PC-3 (cell line): ENCODE data around the gene TENT5C. TPM values are rescaled to one million over a fixed set of nuclear protein-coding genes. Genes with fewer than 3 reads are reported as not detected.

ENCODE experiments used
- ATAC-seq: fragments of 200-7000 bp; cut with Tn5 transposase; 2 replicates; pipeline ENCODE4 v1.9.1; 2020; ENCODE audit warnings: mild to moderate bottlenecking, moderate library complexity
- BruUV-seq: library from RNA; stranded (reverse); fragments of 400-500 nt; replicated peaks from 2 replicates; lab custom pipeline; 2021; lab: Mats Ljungman, UMichigan
- CTCF ChIA-PET: fragments of 300-600 bp; sonication (Branson Sonifier 250); formaldehyde crosslinking; loops from one replicate; lab custom pipeline; 2022; ENCODE audit warnings: antibody characterized with exemption; lab: Charles Lee
- POLR2A ChIA-PET: fragments of 300-600 bp; sonication (Branson Sonifier 250); formaldehyde crosslinking; loops from one replicate; lab custom pipeline; 2022; ENCODE audit warnings: antibody characterized with exemption; ENCODE audit not compliant: unreplicated experiment; lab: Charles Lee
- DNase-seq: peaks from one replicate; pipeline ENCODE4 v3.0.0-alpha.2; 2015
- H2AFZ ChIP-seq: fragments of 300-600 bp; sonication (generic); 2 replicates; pipeline ENCODE4 v1.6.0; 2016; ENCODE audit warnings: antibody characterized with exemption, low read length
- H3F3A ChIP-seq: fragments of 300-600 bp; sonication (generic); one replicate; pipeline ENCODE4 v1.6.0; 2017; ENCODE audit warnings: antibody characterized with exemption, low read length, control low read depth, mild to moderate bottlenecking; ENCODE audit not compliant: unreplicated experiment
- H3K27ac ChIP-seq: fragments of 300-600 bp; sonication (generic); 2 replicates; pipeline ENCODE4 v1.5.1; 2016; ENCODE audit warnings: mild to moderate bottlenecking, low read length
- H3K27me3 ChIP-seq: fragments of 300-600 bp; sonication (generic); 2 replicates; pipeline ENCODE4 v1.6.1; 2016; ENCODE audit warnings: low read length, mixed read lengths
- H3K36me3 ChIP-seq: fragments of 300-600 bp; sonication (generic); 2 replicates; pipeline ENCODE4 v1.6.1; 2016; ENCODE audit warnings: low read depth, mixed run types, low read length, mixed read lengths
- H3K4me1 ChIP-seq: fragments of 300-600 bp; sonication (generic); 2 replicates; pipeline ENCODE4 v1.5.1; 2016; ENCODE audit warnings: low read length; ENCODE audit not compliant: insufficient read depth
- H3K4me2 ChIP-seq: fragments of 300-600 bp; sonication (generic); 2 replicates; pipeline ENCODE4 v1.6.0; 2016; ENCODE audit warnings: low read length
- H3K4me3 ChIP-seq: fragments of 300-600 bp; sonication (generic); 2 replicates; pipeline ENCODE4 v1.5.1; 2016; ENCODE audit warnings: mild to moderate bottlenecking, low read length, mixed read lengths
- H3K79me2 ChIP-seq: fragments of 300-600 bp; sonication (generic); 2 replicates; pipeline ENCODE4 v1.6.1; 2017; ENCODE audit warnings: low read length, mixed read lengths
- H3K9ac ChIP-seq: fragments of 300-600 bp; sonication (generic); 2 replicates; pipeline ENCODE4 v1.6.0; 2016; ENCODE audit warnings: mild to moderate bottlenecking, low read length
- H3K9me2 ChIP-seq: fragments of 300-600 bp; sonication (generic); replicated peaks from 2 replicates; pipeline ENCODE4 v1.6.1; 2016; ENCODE audit warnings: mixed run types, low read length, mixed read lengths
- H3K9me3 ChIP-seq: fragments of 300-600 bp; sonication (generic); 2 replicates; pipeline ENCODE4 v1.6.1; 2016; ENCODE audit warnings: low read length, mixed read lengths
- H4K20me1 ChIP-seq: fragments of 300-600 bp; sonication (generic); 2 replicates; pipeline ENCODE4 v1.6.1; 2016; ENCODE audit warnings: low read length, mixed read lengths
- CTCF ChIP-seq: fragments of 300-600 bp; sonication (generic); conservative IDR thresholded peaks from 2 replicates; pipeline ENCODE4 v1.5.1; 2017; ENCODE audit warnings: antibody characterized with exemption, low read depth, mild to moderate bottlenecking, low read length
- EZH2 ChIP-seq: fragments of 300-600 bp; sonication (generic); IDR thresholded peaks from one replicate; pipeline ENCODE4 v1.6.1; 2017; ENCODE audit warnings: antibody characterized with exemption, mild to moderate bottlenecking, low read length; ENCODE audit not compliant: unreplicated experiment
- EZH2phosphoT487 ChIP-seq: fragments of 300-600 bp; sonication (generic); IDR thresholded peaks from 2 replicates; pipeline ENCODE4 v1.6.1; 2018; ENCODE audit warnings: mild to moderate bottlenecking, antibody characterized with exemption, low read length, borderline replicate concordance
- intact Hi-C: fragments of 100-400 bp; cut with micrococcal nuclease; formaldehyde crosslinking; loops from 2 replicates; pipeline ENCODE4 v1.9.0; 2023
- total RNA-seq: library from RNA; depleted of rRNA; stranded (reverse); fragments of >200 nt; gene quantifications from 2 replicates; pipeline ENCODE4 v1.2.3, GENCODE V29; 2014

TENT5C gene
- total RNA-seq, 1 experiment from 2014 or later, result 2.4 TPM

DNA sequence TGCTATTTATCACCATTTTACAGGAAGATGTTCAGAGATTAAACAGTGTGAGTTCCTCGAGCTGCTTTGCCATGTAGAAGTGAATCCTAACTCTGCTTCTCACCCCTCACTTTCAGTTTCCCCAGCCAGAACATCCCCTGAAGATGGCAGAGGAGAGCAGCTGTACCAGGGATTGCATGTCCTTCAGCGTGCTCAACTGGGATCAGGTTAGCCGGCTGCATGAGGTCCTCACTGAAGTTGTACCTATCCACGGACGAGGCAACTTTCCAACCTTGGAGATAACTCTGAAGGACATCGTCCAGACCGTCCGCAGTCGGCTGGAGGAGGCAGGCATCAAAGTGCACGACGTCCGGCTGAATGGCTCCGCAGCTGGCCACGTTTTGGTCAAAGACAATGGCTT is 16.9 kb downstream of the TENT5C start:
- ATAC-seq (no peak), DNase-seq (no peak)
- TF ChIP-seq EZH2phosphoT487, result no peak
- TF ChIP-seq EZH2, result no peak
- TF ChIP-seq CTCF, result no peak
- intact Hi-C loops, result no loop called here
- no TSS peak for BruUV-seq
- POLR2A ChIA-PET, result no interaction called here
- Histone ChIP-seq H3K4me3 (no peak overlapping the region), H3K9me2 (no peaks in the 10 kb centered on the region), H3K4me2 (no peak overlapping the region), H3F3A (no peaks in the 10 kb centered on the region), H4K20me1 (no peaks in the 10 kb centered on the region), H3K9me3 (no peaks in the 10 kb centered on the region), H3K9ac (no peak overlapping the region), H2AFZ (no peak overlapping the region), H3K27ac (no peak overlapping the region), H3K4me1 (peaks cover 5% of the 10 kb centered on the region), H3K27me3 (no peaks in the 10 kb centered on the region), H3K79me2 (no peaks in the 10 kb centered on the region), H3K36me3 (no peaks in the 10 kb centered on the region)
- CTCF ChIA-PET, result no interaction called here

- Histone ChIP-seq H3K4me2 (no peak overlapping the region), H3K27me3 (no peaks in the 10 kb centered on the region), H2AFZ (no peak overlapping the region), H3K36me3 (no peaks in the 10 kb centered on the region), H3K9me3 (no peaks in the 10 kb centered on the region), H4K20me1 (no peaks in the 10 kb centered on the region), H3K27ac (no peak overlapping the region), H3K79me2 (no peaks in the 10 kb centered on the region), H3K4me1 (peaks cover 9% of the 10 kb centered on the region), H3K9me2 (no peaks in the 10 kb centered on the region), H3K9ac (no peak overlapping the region), H3F3A (no peaks in the 10 kb centered on the region), H3K4me3 (no peak overlapping the region)
- DNase-seq, result no peak
- ChIA-PET POLR2A (no interaction called here), CTCF (no interaction called here)
- intact Hi-C loops, result no loop called here
- no peak for ATAC-seq
- TF ChIP-seq CTCF, result no peak
- BruUV-seq, result no TSS peak
These were observed 17.3 kb downstream of the TENT5C start for GRCh38 chr1:117623141-117623540.

- Histone ChIP-seq H3K4me2 (no peak overlapping the region), H3K79me2 (no peaks in the 10 kb centered on the region), H3K27ac (no peak overlapping the region), H3K36me3 (no peaks in the 10 kb centered on the region), H3K9me3 (no peaks in the 10 kb centered on the region), H3K4me1 (peaks cover 13% of the 10 kb centered on the region), H4K20me1 (no peaks in the 10 kb centered on the region), H3K9me2 (no peaks in the 10 kb centered on the region), H3K27me3 (no peaks in the 10 kb centered on the region), H3F3A (no peaks in the 10 kb centered on the region), H3K9ac (no peak overlapping the region), H3K4me3 (no peak overlapping the region), H2AFZ (no peak overlapping the region)
- ATAC-seq (no peak), DNase-seq (no peak)
- TF ChIP-seq EZH2 (no peak), CTCF (no peak), EZH2phosphoT487 (no peak)
- ChIA-PET POLR2A (interaction anchor here (0.5 kb wide), 1 partner anchor 15 kb away, joined by 6 read pairs; no protein-coding TSS in a partner anchor), CTCF (no interaction called here)
- intact Hi-C loops, result no loop called here
- no TSS peak for BruUV-seq
These were observed 17.9 kb downstream of the TENT5C start for GRCh38 chr1:117623698-117624097.
